ENCODE results near the gene RIMBP2. TPM values are rescaled to one million over a fixed set of nuclear protein-coding genes. Genes with fewer than 3 reads are reported as not detected.

RIMBP2 gene
- polyA plus RNA-seq, 1 donor from 2014 or later, result 14.6 TPM

Other genes with a start within 250 kb of the RIMBP2 start
- gene STX2, start 123.0 kb upstream of the RIMBP2 start, polyA plus RNA-seq, result 58.4 and 67.0 TPM in 2 replicates
- gene RAN, start 155.8 kb upstream of the RIMBP2 start, polyA plus RNA-seq, result 579 and 616 TPM in 2 replicates
- 1.7 and 2.2 TPM in 2 replicates for gene ADGRD1, start 237.6 kb upstream of the RIMBP2 start, polyA plus RNA-seq

All from neural cell (in vitro differentiated cells).